ENCODE data around the gene GGPS1. TPM values are rescaled to one million over a fixed set of nuclear protein-coding genes. Genes with fewer than 3 reads are reported as not detected.

Gene GGPS1
- total RNA-seq, 1 donor from 2014 or later, result 13.0 TPM

GRCh38 chr1:235291599-235292091, 36.7 kb upstream of the GGPS1 start:
- H3K27ac ChIP-seq, result no peak overlapping the region
- H3K9me3 ChIP-seq, result no peaks in the 10 kb centered on the region
- no peaks in the 10 kb centered on the region for H3K27me3 ChIP-seq
- TF ChIP-seq CTCF (IDR thresholded peaks at IDR 0.05) (no peak), POLR2AphosphoS5 (IDR thresholded peaks at IDR 0.05; ENCODE audit: insufficient read depth in 1 of 2, low read depth in 1 of 2) (no peak), POLR2A (IDR thresholded peaks at IDR 0.05) (no peak)
- H3K4me3 ChIP-seq, result no peak overlapping the region
- intact Hi-C loops (cut with DNase I), result no loop called here
- peaks cover 67% of the 10 kb centered on the region for H3K4me1 ChIP-seq
- DNase-seq (ENCODE audit: extremely low spot score in 2 of 2), result no peak
- no peaks in the 10 kb centered on the region for H3K36me3 ChIP-seq

GRCh38 chr1:235292790-235293189, 35.6 kb upstream of the GGPS1 start:
- no peak for DNase-seq (ENCODE audit: extremely low spot score in 2 of 2)
- Histone ChIP-seq H3K36me3 (no peaks in the 10 kb centered on the region), H3K27ac (no peak overlapping the region), H3K9me3 (no peaks in the 10 kb centered on the region), H3K4me1 (peaks cover 64% of the 10 kb centered on the region), H3K4me3 (no peak overlapping the region), H3K27me3 (no peaks in the 10 kb centered on the region)
- intact Hi-C loops (cut with DNase I), result no loop called here
- no peak for TF ChIP-seq CTCF (IDR thresholded peaks at IDR 0.05)
- no peak for TF ChIP-seq POLR2AphosphoS5 (IDR thresholded peaks at IDR 0.05; ENCODE audit: insufficient read depth in 1 of 2, low read depth in 1 of 2)
- no peak for TF ChIP-seq POLR2A (IDR thresholded peaks at IDR 0.05)

- no peaks in the 10 kb centered on the region for H3K36me3 ChIP-seq
- no peak overlapping the region for H3K4me3 ChIP-seq
- H3K27me3 ChIP-seq, result no peaks in the 10 kb centered on the region
- H3K27ac ChIP-seq, result no peak overlapping the region
- H3K9me3 ChIP-seq, result no peaks in the 10 kb centered on the region
- peaks cover 64% of the 10 kb centered on the region for H3K4me1 ChIP-seq
- intact Hi-C loops (cut with DNase I), result no loop called here
- TF ChIP-seq POLR2A (IDR thresholded peaks at IDR 0.05) (no peak), POLR2AphosphoS5 (IDR thresholded peaks at IDR 0.05; ENCODE audit: insufficient read depth in 1 of 2, low read depth in 1 of 2) (no peak), CTCF (IDR thresholded peaks at IDR 0.05) (no peak)
- no peak for DNase-seq (ENCODE audit: extremely low spot score in 2 of 2)
These were observed 34.9 kb upstream of the GGPS1 start for GRCh38 chr1:235293322-235293942.

GRCh38 chr1:235295902-235296350, 32.4 kb upstream of the GGPS1 start:
- Histone ChIP-seq H3K27ac (no peak overlapping the region), H3K4me3 (no peak overlapping the region), H3K4me1 (peaks cover 71% of the 10 kb centered on the region), H3K9me3 (no peaks in the 10 kb centered on the region), H3K36me3 (no peaks in the 10 kb centered on the region), H3K27me3 (no peaks in the 10 kb centered on the region)
- intact Hi-C loops (cut with DNase I), result no loop called here
- TF ChIP-seq POLR2A (IDR thresholded peaks at IDR 0.05), result no peak
- no peak for DNase-seq (ENCODE audit: extremely low spot score in 2 of 2)

- Histone ChIP-seq H3K4me3 (no peak overlapping the region), H3K9me3 (no peaks in the 10 kb centered on the region), H3K27me3 (no peaks in the 10 kb centered on the region), H3K4me1 (peaks cover 74% of the 10 kb centered on the region), H3K27ac (no peak overlapping the region), H3K36me3 (no peaks in the 10 kb centered on the region)
- intact Hi-C loops (cut with DNase I), result no loop called here
- no peak for DNase-seq (ENCODE audit: extremely low spot score in 2 of 2)
- no peak for TF ChIP-seq CTCF (IDR thresholded peaks at IDR 0.05)
- no peak for TF ChIP-seq POLR2A (IDR thresholded peaks at IDR 0.05)
- no peak for TF ChIP-seq POLR2AphosphoS5 (IDR thresholded peaks at IDR 0.05; ENCODE audit: insufficient read depth in 1 of 2, low read depth in 1 of 2)
These were observed 31.6 kb upstream of the GGPS1 start for GRCh38 chr1:235296729-235297128.

Data from vagina (tissue), 2 donors.